Measurements from ENCODE around the gene GRK3.

GRK3 gene

GRCh38 chr22:25729016-25729995, 164.8 kb downstream of the GRK3 start:
- H3K4me1 ChIP-seq (ENCODE audit: control insufficient read depth, insufficient read depth, low read length, unreplicated experiment) = no peaks in the 10 kb centered on the region
- H3K36me3 ChIP-seq (ENCODE audit: insufficient read depth, low read length) = no peaks in the 10 kb centered on the region
- H3K79me2 ChIP-seq (ENCODE audit: control insufficient read depth, insufficient read depth, low read length, unreplicated experiment) = no peaks in the 10 kb centered on the region
- no peak overlapping the region for H3K4me3 ChIP-seq (ENCODE audit: low read depth, low read length)
- no peak overlapping the region for H2AFZ ChIP-seq (ENCODE audit: low read length, unreplicated experiment)
- no peak overlapping the region for H3K27ac ChIP-seq (ENCODE audit: low read depth, low read length)
- H3K27me3 ChIP-seq (ENCODE audit: insufficient read depth, low read length) = no peaks in the 10 kb centered on the region

DNA sequence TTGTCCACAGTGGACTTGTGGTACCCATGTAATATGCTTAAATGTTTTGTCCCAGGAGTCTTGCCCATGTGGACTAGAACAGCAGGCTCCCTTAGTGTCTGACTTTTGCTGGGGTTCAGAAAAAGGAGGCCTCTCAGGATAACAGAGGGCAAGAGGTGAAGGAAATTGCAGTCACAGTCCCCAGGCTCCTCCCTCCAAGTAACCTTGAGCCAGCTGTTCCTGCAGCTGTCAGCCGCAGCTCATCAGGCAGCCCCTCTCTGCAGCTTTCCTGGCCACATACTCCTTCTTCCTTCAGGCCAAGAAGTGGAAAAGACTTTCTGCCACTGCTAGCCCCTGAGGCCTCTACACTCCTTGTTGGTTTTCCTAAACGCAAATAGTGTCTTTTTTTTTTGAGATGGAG, 171.2 kb downstream of the GRK3 start:
- H3K79me2 ChIP-seq (ENCODE audit: control insufficient read depth, insufficient read depth, low read length, unreplicated experiment) = no peaks in the 10 kb centered on the region
- H2AFZ ChIP-seq (ENCODE audit: low read length, unreplicated experiment) = no peak overlapping the region
- no peak overlapping the region for H3K27ac ChIP-seq (ENCODE audit: low read depth, low read length)
- H3K36me3 ChIP-seq (ENCODE audit: insufficient read depth, low read length) = no peaks in the 10 kb centered on the region
- H3K4me1 ChIP-seq (ENCODE audit: control insufficient read depth, insufficient read depth, low read length, unreplicated experiment) = no peaks in the 10 kb centered on the region
- no peaks in the 10 kb centered on the region for H3K27me3 ChIP-seq (ENCODE audit: insufficient read depth, low read length)
- H3K4me3 ChIP-seq (ENCODE audit: low read depth, low read length) = no peak overlapping the region

DNA sequence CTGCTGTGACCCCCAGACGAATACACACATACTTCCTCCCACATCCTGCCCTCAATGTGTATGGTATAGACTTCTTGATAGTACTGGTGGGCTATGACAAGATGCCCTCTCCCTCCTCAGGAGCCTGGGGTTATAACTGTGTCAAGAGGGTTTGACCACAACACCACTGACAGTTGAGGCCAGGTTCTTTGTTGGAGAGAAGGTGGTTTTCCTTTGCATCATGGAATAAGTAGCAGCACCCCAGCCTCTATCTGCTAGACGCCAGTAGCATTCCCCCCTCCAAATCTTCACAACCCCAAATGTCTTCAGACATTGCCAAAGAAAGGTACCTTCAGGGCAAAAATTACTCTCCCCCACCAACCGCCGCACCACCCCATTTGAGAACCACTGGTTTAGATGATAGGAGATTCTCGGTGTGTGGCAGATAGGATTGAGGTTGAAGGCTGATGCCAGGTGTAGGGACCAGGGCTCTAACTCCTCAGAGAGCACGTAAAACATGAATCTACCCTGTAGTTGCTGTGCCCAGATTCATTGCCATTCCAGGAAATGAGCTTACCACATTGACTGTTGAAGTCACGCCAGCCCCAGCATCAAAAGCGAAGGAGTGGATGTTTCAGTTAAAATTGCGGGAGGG, 172.0 kb downstream of the GRK3 start:
- Histone ChIP-seq H3K4me3 (ENCODE audit: low read depth, low read length) (no peak overlapping the region), H3K36me3 (ENCODE audit: insufficient read depth, low read length) (no peaks in the 10 kb centered on the region), H3K27ac (ENCODE audit: low read depth, low read length) (no peak overlapping the region), H3K4me1 (ENCODE audit: control insufficient read depth, insufficient read depth, low read length, unreplicated experiment) (no peaks in the 10 kb centered on the region), H3K79me2 (ENCODE audit: control insufficient read depth, insufficient read depth, low read length, unreplicated experiment) (no peaks in the 10 kb centered on the region), H3K27me3 (ENCODE audit: insufficient read depth, low read length) (no peaks in the 10 kb centered on the region), H2AFZ (ENCODE audit: low read length, unreplicated experiment) (no peak overlapping the region)

DNA sequence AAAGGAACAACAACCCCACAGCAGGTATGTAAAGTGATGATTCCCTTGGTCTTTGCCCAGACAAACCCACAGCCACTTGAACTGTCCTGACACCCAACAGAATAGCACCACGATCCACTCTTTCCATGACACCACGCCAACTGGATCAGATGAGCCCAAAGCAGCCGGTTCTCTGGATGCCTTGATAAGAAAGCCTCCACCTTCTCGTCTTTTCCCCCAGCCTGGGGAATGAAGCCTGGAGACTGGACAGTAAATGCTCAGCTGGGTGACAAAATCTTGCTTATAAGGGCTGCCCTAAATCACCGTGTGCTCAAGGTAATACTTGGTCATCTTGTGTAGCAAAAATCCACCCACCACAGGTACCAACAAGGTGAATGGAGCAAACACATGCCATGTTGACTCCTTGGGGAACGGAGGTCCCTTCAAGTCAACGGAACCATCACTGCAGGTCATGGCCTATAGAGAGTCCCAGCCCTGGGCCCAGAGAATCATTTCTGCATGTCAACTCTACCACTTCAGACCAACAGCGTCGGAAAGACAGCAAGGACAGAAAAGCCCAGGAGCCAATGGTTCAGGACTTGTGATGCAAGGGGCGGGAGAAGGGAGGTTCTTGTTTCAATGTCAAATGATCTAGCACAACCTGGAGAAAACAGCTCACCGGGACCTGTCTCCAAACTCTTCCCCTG, 175.3 kb downstream of the GRK3 start:
- no peak overlapping the region for H3K27ac ChIP-seq (ENCODE audit: low read depth, low read length)
- H3K4me3 ChIP-seq (ENCODE audit: low read depth, low read length) = no peak overlapping the region
- no peak overlapping the region for H2AFZ ChIP-seq (ENCODE audit: low read length, unreplicated experiment)
- no peaks in the 10 kb centered on the region for H3K79me2 ChIP-seq (ENCODE audit: control insufficient read depth, insufficient read depth, low read length, unreplicated experiment)
- no peaks in the 10 kb centered on the region for H3K4me1 ChIP-seq (ENCODE audit: control insufficient read depth, insufficient read depth, low read length, unreplicated experiment)
- no peaks in the 10 kb centered on the region for H3K27me3 ChIP-seq (ENCODE audit: insufficient read depth, low read length)
- no peaks in the 10 kb centered on the region for H3K36me3 ChIP-seq (ENCODE audit: insufficient read depth, low read length)

- Histone ChIP-seq H3K27me3 (ENCODE audit: insufficient read depth, low read length) (no peaks in the 10 kb centered on the region), H3K27ac (ENCODE audit: low read depth, low read length) (no peak within 1 kb of the TSS), H3K4me1 (ENCODE audit: control insufficient read depth, insufficient read depth, low read length, unreplicated experiment) (peaks cover 14% of the 10 kb centered on the region), H3K4me3 (ENCODE audit: low read depth, low read length) (no peak within 1 kb of the TSS), H3K36me3 (ENCODE audit: insufficient read depth, low read length) (no peaks in the 10 kb centered on the region), H3K79me2 (ENCODE audit: control insufficient read depth, insufficient read depth, low read length, unreplicated experiment) (no peaks in the 10 kb centered on the region), H2AFZ (ENCODE audit: low read length, unreplicated experiment) (no peak within 1 kb of the TSS)
Measured at GRCh38 chr22:25741692-25742626, 177.5 kb downstream of the GRK3 start, which contains the start of gene MYO18B. Gene MYO18B, plus strand, starts transcription at chr22:25742188. Its CDS starts 18,905 bp downstream, at chr22:25761093.

- peaks cover 22% of the 10 kb centered on the region for H3K4me1 ChIP-seq (ENCODE audit: control insufficient read depth, insufficient read depth, low read length, unreplicated experiment)
- H3K4me3 ChIP-seq (ENCODE audit: low read depth, low read length) = no peak overlapping the region
- no peak overlapping the region for H3K27ac ChIP-seq (ENCODE audit: low read depth, low read length)
- no peaks in the 10 kb centered on the region for H3K79me2 ChIP-seq (ENCODE audit: control insufficient read depth, insufficient read depth, low read length, unreplicated experiment)
- H3K36me3 ChIP-seq (ENCODE audit: insufficient read depth, low read length) = no peaks in the 10 kb centered on the region
- no peak overlapping the region for H2AFZ ChIP-seq (ENCODE audit: low read length, unreplicated experiment)
- H3K27me3 ChIP-seq (ENCODE audit: insufficient read depth, low read length) = no peaks in the 10 kb centered on the region
Measured at GRCh38 chr22:25742918-25743708, 178.6 kb downstream of the GRK3 start.

- no peaks in the 10 kb centered on the region for H3K27me3 ChIP-seq (ENCODE audit: insufficient read depth, low read length)
- no peak overlapping the region for H2AFZ ChIP-seq (ENCODE audit: low read length, unreplicated experiment)
- H3K79me2 ChIP-seq (ENCODE audit: control insufficient read depth, insufficient read depth, low read length, unreplicated experiment) = no peaks in the 10 kb centered on the region
- peaks cover 22% of the 10 kb centered on the region for H3K4me1 ChIP-seq (ENCODE audit: control insufficient read depth, insufficient read depth, low read length, unreplicated experiment)
- no peaks in the 10 kb centered on the region for H3K36me3 ChIP-seq (ENCODE audit: insufficient read depth, low read length)
- no peak overlapping the region for H3K27ac ChIP-seq (ENCODE audit: low read depth, low read length)
- H3K4me3 ChIP-seq (ENCODE audit: low read depth, low read length) = no peak overlapping the region
Measured at GRCh38 chr22:25744694-25745093, 180.2 kb downstream of the GRK3 start.

DNA sequence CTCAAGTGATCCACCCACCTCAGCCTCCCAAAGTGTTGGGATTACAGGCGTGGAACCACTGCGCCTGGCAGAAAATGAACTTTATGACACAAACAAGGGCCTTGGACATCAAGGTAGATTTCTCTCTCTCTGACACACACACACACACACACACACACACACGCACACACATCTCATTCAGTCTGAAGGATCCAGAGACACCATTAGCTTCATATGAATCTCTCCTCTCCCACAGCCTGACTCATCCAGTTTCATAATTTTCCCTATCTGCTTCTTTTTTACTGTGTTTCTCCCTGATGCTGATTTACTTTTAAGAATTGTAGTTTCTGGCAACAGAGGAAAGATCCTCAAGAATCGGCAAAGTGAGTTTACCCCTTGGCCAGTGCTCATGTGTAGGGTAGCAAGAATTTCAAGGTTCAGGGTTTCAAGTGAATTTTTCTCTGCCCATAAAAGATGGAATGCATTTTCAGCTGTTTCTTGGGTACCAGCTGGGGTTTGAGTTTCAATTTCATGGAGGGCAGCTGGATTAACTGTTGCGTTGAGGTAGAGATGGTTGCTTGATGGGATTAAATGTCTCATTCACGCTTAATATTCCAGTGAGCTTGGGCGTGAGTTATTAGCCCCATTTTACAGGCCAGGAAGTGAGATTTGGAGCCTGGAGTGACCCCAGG, 181.0 kb downstream of the GRK3 start:
- H3K36me3 ChIP-seq (ENCODE audit: insufficient read depth, low read length) = no peaks in the 10 kb centered on the region
- H2AFZ ChIP-seq (ENCODE audit: low read length, unreplicated experiment) = no peak overlapping the region
- no peaks in the 10 kb centered on the region for H3K27me3 ChIP-seq (ENCODE audit: insufficient read depth, low read length)
- no peak overlapping the region for H3K4me3 ChIP-seq (ENCODE audit: low read depth, low read length)
- H3K4me1 ChIP-seq (ENCODE audit: control insufficient read depth, insufficient read depth, low read length, unreplicated experiment) = peaks cover 22% of the 10 kb centered on the region
- H3K27ac ChIP-seq (ENCODE audit: low read depth, low read length) = peak overlapping the region; percentile 95
- no peaks in the 10 kb centered on the region for H3K79me2 ChIP-seq (ENCODE audit: control insufficient read depth, insufficient read depth, low read length, unreplicated experiment)

DNA sequence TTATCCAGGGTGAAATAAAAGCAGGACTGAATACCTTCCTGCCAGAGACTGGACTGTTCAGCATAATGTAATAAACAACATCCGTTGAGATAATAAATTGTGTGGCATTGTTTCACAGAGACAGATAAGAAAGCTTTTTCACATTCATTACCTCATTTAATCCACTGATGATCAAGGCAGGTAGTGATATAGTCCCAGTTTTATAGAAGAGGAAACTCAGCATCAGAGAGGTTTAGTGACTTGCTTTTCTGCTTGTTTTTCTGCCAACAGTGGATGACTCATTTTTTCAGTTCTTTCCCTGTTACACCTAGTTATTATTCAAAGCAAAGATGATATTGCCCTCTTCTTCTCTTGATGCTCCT, 181.5 kb downstream of the GRK3 start:
- no peak overlapping the region for H2AFZ ChIP-seq (ENCODE audit: low read length, unreplicated experiment)
- no peak overlapping the region for H3K4me3 ChIP-seq (ENCODE audit: low read depth, low read length)

More for the DNA sequence above, 181.5 kb downstream of the GRK3 start:
- Histone ChIP-seq H3K27me3 (ENCODE audit: insufficient read depth, low read length) (no peaks in the 10 kb centered on the region), H3K27ac (ENCODE audit: low read depth, low read length) (peak overlapping the region; percentile 95), H3K79me2 (ENCODE audit: control insufficient read depth, insufficient read depth, low read length, unreplicated experiment) (no peaks in the 10 kb centered on the region), H3K4me1 (ENCODE audit: control insufficient read depth, insufficient read depth, low read length, unreplicated experiment) (peaks cover 22% of the 10 kb centered on the region), H3K36me3 (ENCODE audit: insufficient read depth, low read length) (no peaks in the 10 kb centered on the region)

Data from ACC112 (cell line).